Neuronal stem cell (in vitro differentiated cells): ENCODE data around the gene TMEM222.
A peak's percentile ranks its signal among the peaks of the same experiment; 100 is the strongest.

Experiments used
- DNase-seq: peaks from one replicate; pipeline ENCODE4 v3.0.0-alpha.2; 2013; ENCODE audit warnings: low spot score
- H2AFZ ChIP-seq: one replicate; pipeline ENCODE4 v1.6.1; 2013; ENCODE audit warnings: mild to moderate bottlenecking, low read length, inconsistent platforms
- H2AK5ac ChIP-seq: 2 replicates; pipeline ENCODE4 v1.6.1; 2013; ENCODE audit warnings: low read depth, mild to moderate bottlenecking, inconsistent platforms, low read length, moderate library complexity, mixed read lengths
- H2BK120ac ChIP-seq: 2 replicates; pipeline ENCODE4 v1.6.1; 2013; ENCODE audit warnings: low read depth, mild to moderate bottlenecking, inconsistent platforms, low read length, moderate library complexity, mixed read lengths
- H2BK12ac ChIP-seq: one replicate; pipeline ENCODE4 v1.6.1; 2013; ENCODE audit warnings: low read length, inconsistent platforms
- H2BK15ac ChIP-seq: 2 replicates; pipeline ENCODE4 v1.6.1; 2013; ENCODE audit warnings: mild to moderate bottlenecking, low read length, inconsistent platforms, mixed read lengths
- H2BK5ac ChIP-seq: one replicate; pipeline ENCODE4 v1.6.1; 2013; ENCODE audit warnings: inconsistent platforms, mild to moderate bottlenecking, low read length, moderate library complexity
- H3K14ac ChIP-seq: one replicate; pipeline ENCODE4 v1.6.1; 2013; ENCODE audit warnings: low read length, inconsistent platforms
- H3K18ac ChIP-seq: 2 replicates; pipeline ENCODE4 v1.6.1; 2013; ENCODE audit warnings: low read length, inconsistent platforms
- H3K23ac ChIP-seq: 2 replicates; pipeline ENCODE4 v1.6.1; 2013; ENCODE audit warnings: low read depth, mild to moderate bottlenecking, mixed read lengths, low read length, inconsistent platforms; ENCODE audit not compliant: poor library complexity
- H3K27ac ChIP-seq: replicated peaks from 3 replicates; pipeline ENCODE4 v1.5.1; 2013; ENCODE audit warnings: low read length, inconsistent platforms
- H3K27me3 ChIP-seq, 3 experiments: 2 replicates each; pipeline ENCODE4 v1.6.1; 2013; ENCODE audit warnings: low read length in 3 of 3, mild to moderate bottlenecking in 2 of 3, inconsistent platforms in 1 of 3, low read depth in 1 of 3, mixed read lengths in 1 of 3, moderate library complexity in 1 of 3; ENCODE audit not compliant: control insufficient read depth in 3 of 3, insufficient read depth in 3 of 3
- H3K36me3 ChIP-seq, 2 donors: replicated peaks in 1 of 2; 2 replicates each; pipeline ENCODE4 v1.6.1; 2013; ENCODE audit warnings: low read length in 2 of 2; ENCODE audit not compliant: control insufficient read depth in 2 of 2, insufficient read depth in 2 of 2
- H3K4ac ChIP-seq: 2 replicates; pipeline ENCODE4 v1.6.1; 2013; ENCODE audit warnings: inconsistent platforms, mild to moderate bottlenecking, low read length, moderate library complexity
- H3K4me1 ChIP-seq, 2 donors: 1 replicate in 1 of 2; 2 replicates in 1 of 2; pipeline ENCODE4 v1.6.1; 2013; ENCODE audit warnings: low read length in 2 of 2, low read depth in 1 of 2; ENCODE audit not compliant: control insufficient read depth in 2 of 2, insufficient read depth in 1 of 2
- H3K4me2 ChIP-seq: one replicate; pipeline ENCODE4 v1.6.1; 2013; ENCODE audit warnings: mild to moderate bottlenecking, low read length, inconsistent platforms; ENCODE audit not compliant: insufficient read depth, poor library complexity, severe bottlenecking
- H3K4me3 ChIP-seq, 2 donors: 2 replicates each; pipeline ENCODE4 v1.5.1; 2013; ENCODE audit warnings: low read length in 2 of 2, mild to moderate bottlenecking in 2 of 2, inconsistent platforms in 1 of 2, moderate library complexity in 1 of 2
- H3K79me1 ChIP-seq: one replicate; pipeline ENCODE4 v1.6.1; 2013; ENCODE audit warnings: low read depth, mild to moderate bottlenecking, inconsistent platforms, low read length, moderate library complexity
- H3K9ac ChIP-seq: one replicate; pipeline ENCODE4 v1.6.1; 2013; ENCODE audit warnings: mild to moderate bottlenecking, low read depth, low read length, inconsistent platforms; ENCODE audit not compliant: poor library complexity
- H3K9me3 ChIP-seq, 2 donors: replicated peaks in 1 of 2; 2 replicates each; pipeline versions ENCODE3 to v1.6.1; 2013; ENCODE audit warnings: low read length in 2 of 2, mild to moderate bottlenecking in 2 of 2, inconsistent platforms in 1 of 2, low read depth in 1 of 2, mixed read lengths in 1 of 2, moderate library complexity in 1 of 2; ENCODE audit not compliant: control insufficient read depth in 2 of 2, insufficient read depth in 1 of 2
- H4K8ac ChIP-seq: one replicate; pipeline ENCODE4 v1.6.1; 2013; ENCODE audit warnings: low read depth, mild to moderate bottlenecking, inconsistent platforms, low read length, moderate library complexity
- H4K91ac ChIP-seq: one replicate; pipeline ENCODE4 v1.6.1; 2013; ENCODE audit warnings: low read length, low read depth, mild to moderate bottlenecking, inconsistent platforms; ENCODE audit not compliant: poor library complexity
- WGBS, 2 donors: extraction: QIAGEN DNeasy Blood & Tissue Kit; methylation state at CpG; one replicate each; pipeline ENCODE4 v1.1.7; 2013; ENCODE audit warnings: missing lambda C conversion rate in 2 of 2, mixed read lengths in 1 of 2; ENCODE audit not compliant: insufficient read length in 2 of 2, insufficient replicate concordance in 1 of 2; ENCODE audit errors: extremely low coverage in 2 of 2; 5-methylcytosine and 5-hydroxymethylcytosine counted together

The TMEM222 gene

DNA sequence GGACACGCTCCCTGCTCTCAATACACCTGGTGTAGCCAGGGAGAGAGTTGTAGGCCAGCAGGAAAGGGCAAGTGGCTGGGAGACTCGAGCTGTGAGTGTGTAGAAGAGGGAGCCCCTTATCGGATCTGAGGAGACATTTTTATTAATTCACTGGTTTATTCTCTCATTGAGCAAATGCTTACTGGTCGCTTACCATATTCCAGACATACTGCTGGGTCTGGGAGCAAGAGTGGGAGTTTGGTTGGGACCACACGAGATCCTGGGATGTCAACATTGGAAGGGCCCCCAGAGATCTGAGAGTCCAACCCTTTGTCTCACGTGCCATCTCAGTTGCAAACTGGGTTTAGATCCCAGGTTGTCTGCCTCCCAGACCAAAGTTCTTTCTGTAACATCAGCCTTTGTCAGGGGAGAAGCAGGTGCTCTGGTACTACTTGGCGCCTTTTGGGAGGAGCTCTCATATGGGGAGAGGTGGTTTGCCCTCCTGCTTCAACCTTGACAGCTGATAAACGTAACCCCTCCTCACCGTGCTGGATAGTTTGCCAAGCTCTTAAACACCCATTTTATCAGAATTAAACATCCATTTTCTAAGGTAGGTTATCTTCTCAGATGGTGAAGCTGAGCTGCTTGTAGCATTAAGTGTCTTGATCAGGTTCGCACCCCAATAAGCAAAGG lies 742 bp downstream of the TMEM222 start:
- peaks cover 7% of the 10 kb centered on the region for H3K79me1 ChIP-seq
- peak overlapping the region; percentile 91 to 94 for H3K4me3 ChIP-seq
- no peak overlapping the region for H4K91ac ChIP-seq
- H2AK5ac ChIP-seq, result peak overlapping the region; percentile 30
- peaks cover 6 to 10% of the 10 kb centered on the region in 2 donors for H3K4me1 ChIP-seq
- H3K18ac ChIP-seq, result peak overlapping the region; percentile 94
- H3K9me3 ChIP-seq, result no peaks in the 10 kb centered on the region
- peak overlapping the region; percentile 71 for H3K27ac ChIP-seq
- H3K4ac ChIP-seq, result no peak overlapping the region
- H3K9ac ChIP-seq, result peak overlapping the region; percentile 97
- H4K8ac ChIP-seq, result no peak overlapping the region
- peak overlapping the region; percentile 87 for H3K23ac ChIP-seq
- peak overlapping the region; percentile 88 for H2AFZ ChIP-seq
- H3K36me3 ChIP-seq, result peaks cover 18 to 36% of the 10 kb centered on the region in 2 donors
- H2BK120ac ChIP-seq, result no peak overlapping the region
- H2BK12ac ChIP-seq, result no peak overlapping the region
- H3K4me2 ChIP-seq, result peak overlapping the region; percentile 62
- no CpG with 5 or more reads among the region's 10 CpGs for WGBS, 2 donors
- no peaks in the 10 kb centered on the region for H3K27me3 ChIP-seq
- DNase-seq, result no peak
- no peak overlapping the region for H2BK15ac ChIP-seq
- H2BK5ac ChIP-seq, result peak overlapping the region; percentile 93
- peak overlapping the region; percentile 59 for H3K14ac ChIP-seq

DNA sequence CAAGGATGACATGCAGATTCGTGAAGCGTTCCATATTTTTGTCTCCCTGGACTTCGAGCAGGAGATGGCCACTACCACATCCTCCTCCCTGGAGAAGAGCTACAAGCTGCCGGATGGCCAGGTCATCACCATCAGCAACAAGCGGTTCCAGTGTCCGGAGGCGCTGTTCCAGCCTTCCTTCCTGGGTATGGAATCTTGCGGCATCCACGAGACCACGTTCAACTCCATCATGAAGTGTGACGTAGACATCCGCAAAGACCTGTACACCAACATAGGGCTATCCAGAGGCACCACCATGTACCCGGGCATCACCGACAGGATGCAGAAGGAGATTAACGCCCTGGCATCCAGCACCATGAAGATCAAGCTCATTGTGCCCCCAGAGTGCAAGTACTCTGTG lies 3.3 kb downstream of the TMEM222 start:
- Histone ChIP-seq H3K23ac (no peak overlapping the region), H3K4me2 (no peak overlapping the region), H3K4ac (no peak overlapping the region), H3K27ac (no peak overlapping the region), H3K36me3 (peaks cover 19 to 56% of the 10 kb centered on the region in 2 donors), H2BK15ac (no peak overlapping the region), H4K8ac (no peak overlapping the region), H2BK5ac (no peak overlapping the region), H4K91ac (no peak overlapping the region), H3K14ac (no peak overlapping the region), H3K4me1 (peaks cover 0 to 6% of the 10 kb centered on the region in 2 donors), H3K18ac (no peak overlapping the region), H2BK120ac (no peak overlapping the region), H3K9me3 (no peaks in the 10 kb centered on the region), H3K79me1 (peaks cover 7% of the 10 kb centered on the region), H2AFZ (no peak overlapping the region), H3K9ac (no peak overlapping the region), H3K27me3 (no peaks in the 10 kb centered on the region), H2AK5ac (no peak overlapping the region), H2BK12ac (no peak overlapping the region), H3K4me3 (no peak overlapping the region)
- no peak for DNase-seq
- no CpG with 5 or more reads among the region's 15 CpGs for WGBS, 2 donors

DNA sequence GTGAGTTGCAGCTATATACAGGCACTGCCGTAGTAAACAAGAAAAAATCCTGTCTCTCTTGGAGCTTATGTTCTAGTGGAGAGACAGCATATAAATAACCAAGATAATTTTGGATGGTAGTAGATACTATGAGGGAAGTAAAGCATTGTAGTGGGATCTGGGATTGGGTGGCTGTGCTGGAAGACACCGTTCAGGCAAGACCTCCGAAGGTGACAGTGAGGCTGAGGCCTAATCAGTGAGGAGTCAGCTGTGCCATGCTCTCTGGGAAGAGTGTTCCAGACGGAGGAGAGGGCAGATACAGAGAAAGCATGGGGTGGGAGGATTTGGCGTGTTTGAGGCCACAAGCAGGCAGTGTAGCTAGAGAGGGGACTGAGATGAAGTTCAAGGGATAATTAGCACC lies 6.0 kb downstream of the TMEM222 start:
- Histone ChIP-seq H3K4ac (no peak overlapping the region), H2BK5ac (no peak overlapping the region), H2AK5ac (no peak overlapping the region), H3K9ac (no peak overlapping the region), H3K14ac (no peak overlapping the region), H3K23ac (no peak overlapping the region), H3K27me3 (peaks cover 0 to 1% (median 0%) of the 10 kb centered on the region in 3 experiments), H3K18ac (no peak overlapping the region), H3K4me3 (no peak overlapping the region), H3K4me2 (no peak overlapping the region), H3K36me3 (peaks cover 38 to 82% of the 10 kb centered on the region in 2 donors), H3K4me1 (peaks cover 0 to 2% of the 10 kb centered on the region in 2 donors), H2BK120ac (no peak overlapping the region), H2AFZ (no peak overlapping the region), H3K79me1 (peaks cover under 1% of the 10 kb centered on the region), H4K91ac (no peak overlapping the region), H3K27ac (no peak overlapping the region), H2BK15ac (no peak overlapping the region), H4K8ac (no peak overlapping the region), H3K9me3 (no peaks in the 10 kb centered on the region), H2BK12ac (no peak overlapping the region)
- no CpG with 5 or more reads among the region's 5 CpGs for WGBS, 2 donors
- DNase-seq, result no peak

DNA sequence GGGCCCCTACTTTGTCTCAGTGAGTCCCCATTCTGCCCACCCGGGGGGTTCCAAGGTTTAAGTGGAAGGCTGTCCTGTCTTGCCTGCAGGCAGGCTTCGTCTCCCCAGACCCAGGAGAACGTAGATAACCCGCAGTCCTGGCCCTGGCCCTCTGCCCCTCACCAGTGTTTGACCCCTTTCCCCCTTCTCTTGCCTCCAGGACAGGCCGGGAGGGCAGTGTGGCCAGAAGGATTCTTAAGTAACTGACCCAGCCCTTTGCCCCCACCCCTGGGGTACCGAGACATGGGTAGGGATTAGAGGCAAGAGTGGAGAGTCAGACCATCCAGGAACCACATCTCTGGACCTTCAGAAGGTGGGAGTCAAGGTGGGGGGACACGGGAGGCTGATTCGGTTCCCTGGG lies 8.8 kb downstream of the TMEM222 start:
- Histone ChIP-seq H4K8ac (no peak overlapping the region), H3K18ac (no peak overlapping the region), H3K14ac (no peak overlapping the region), H3K9ac (no peak overlapping the region), H2AK5ac (no peak overlapping the region), H3K27ac (no peak overlapping the region), H2BK12ac (no peak overlapping the region), H3K27me3 (peaks cover 0 to 2% (median 0%) of the 10 kb centered on the region in 3 experiments), H3K4me2 (no peak overlapping the region), H3K9me3 (no peaks in the 10 kb centered on the region), H3K4me1 (peaks cover 0 to 1% of the 10 kb centered on the region in 2 donors), H3K36me3 (peaks cover 42 to 93% of the 10 kb centered on the region in 2 donors), H2BK120ac (no peak overlapping the region), H2AFZ (no peak overlapping the region), H2BK15ac (no peak overlapping the region), H3K4me3 (no peak overlapping the region), H4K91ac (no peak overlapping the region), H3K79me1 (no peaks in the 10 kb centered on the region), H3K4ac (no peak overlapping the region), H3K23ac (no peak overlapping the region), H2BK5ac (no peak overlapping the region)
- WGBS, 2 donors, result no CpG with 5 or more reads among the region's 8 CpGs
- DNase-seq, result no peak
